Measurements from ENCODE around the gene CRCP. TPM values are rescaled to one million over a fixed set of nuclear protein-coding genes. Genes with fewer than 3 reads are reported as not detected.
A peak's percentile ranks its signal among the peaks of the same experiment; 100 is the strongest.

CRCP gene
- total RNA-seq, 1 donor from 2014 or later, result 37.2 TPM

GRCh38 chr7:66181329-66181728 lies 66.7 kb downstream of the CRCP start:
- no peak overlapping the region for H3K27ac Mint-ChIP-seq
- DNase-seq, result no peak
- H3K36me3 Mint-ChIP-seq (ENCODE audit: low read depth), result no peaks in the 10 kb centered on the region
- H3K9me3 Mint-ChIP-seq, result peaks cover 6% of the 10 kb centered on the region
- no peak overlapping the region for H3K4me3 Mint-ChIP-seq
- H3K4me1 Mint-ChIP-seq, result no peaks in the 10 kb centered on the region
- no peaks in the 10 kb centered on the region for H3K27me3 Mint-ChIP-seq
- intact Hi-C loops (cut with micrococcal nuclease), result no loop called here

GRCh38 chr7:66181845-66182244 lies 67.2 kb downstream of the CRCP start:
- Mint-ChIP-seq H3K4me3 (no peak overlapping the region), H3K27ac (no peak overlapping the region), H3K4me1 (no peaks in the 10 kb centered on the region), H3K36me3 (ENCODE audit: low read depth) (no peaks in the 10 kb centered on the region), H3K27me3 (no peaks in the 10 kb centered on the region), H3K9me3 (peaks cover 6% of the 10 kb centered on the region)
- intact Hi-C loops (cut with micrococcal nuclease), result no loop called here
- no peak for DNase-seq

GRCh38 chr7:66182920-66183319 lies 68.3 kb downstream of the CRCP start:
- Mint-ChIP-seq H3K4me3 (no peak overlapping the region), H3K27ac (no peak overlapping the region), H3K4me1 (no peaks in the 10 kb centered on the region)

GRCh38 chr7:66183700-66184099 lies 69.1 kb downstream of the CRCP start:
- Mint-ChIP-seq H3K27ac (no peak overlapping the region), H3K36me3 (ENCODE audit: low read depth) (no peaks in the 10 kb centered on the region), H3K27me3 (no peaks in the 10 kb centered on the region), H3K4me1 (no peaks in the 10 kb centered on the region), H3K9me3 (peaks cover 6% of the 10 kb centered on the region), H3K4me3 (no peak overlapping the region)
- intact Hi-C loops (cut with micrococcal nuclease), result no loop called here
- DNase-seq, result no peak

More at GRCh38 chr7:66182920-66183319, 68.3 kb downstream of the CRCP start:
- peaks cover 6% of the 10 kb centered on the region for H3K9me3 Mint-ChIP-seq
- H3K36me3 Mint-ChIP-seq (ENCODE audit: low read depth), result no peaks in the 10 kb centered on the region
- no peaks in the 10 kb centered on the region for H3K27me3 Mint-ChIP-seq
- no peak for DNase-seq
- intact Hi-C loops (cut with micrococcal nuclease), result no loop called here

- no peaks in the 10 kb centered on the region for H3K4me1 Mint-ChIP-seq
- no peak overlapping the region for H3K4me3 Mint-ChIP-seq
- peaks cover 6% of the 10 kb centered on the region for H3K9me3 Mint-ChIP-seq
- intact Hi-C loops (cut with micrococcal nuclease), result no loop called here
- no peak for DNase-seq
- H3K27ac Mint-ChIP-seq, result no peak overlapping the region
- H3K36me3 Mint-ChIP-seq (ENCODE audit: low read depth), result no peaks in the 10 kb centered on the region
- no peaks in the 10 kb centered on the region for H3K27me3 Mint-ChIP-seq
Observed at GRCh38 chr7:66185680-66186187, 71.1 kb downstream of the CRCP start.

- Mint-ChIP-seq H3K4me1 (no peaks in the 10 kb centered on the region), H3K27me3 (no peaks in the 10 kb centered on the region), H3K4me3 (no peak overlapping the region), H3K9me3 (peaks cover 6% of the 10 kb centered on the region), H3K27ac (no peak overlapping the region), H3K36me3 (ENCODE audit: low read depth) (no peaks in the 10 kb centered on the region)
- intact Hi-C loops (cut with micrococcal nuclease), result no loop called here
- no peak for DNase-seq
Observed at GRCh38 chr7:66186991-66187390, 72.3 kb downstream of the CRCP start.

GRCh38 chr7:66187905-66188304 lies 73.3 kb downstream of the CRCP start:
- Mint-ChIP-seq H3K27ac (no peak overlapping the region), H3K4me3 (no peak overlapping the region), H3K4me1 (no peaks in the 10 kb centered on the region), H3K27me3 (no peaks in the 10 kb centered on the region), H3K36me3 (ENCODE audit: low read depth) (no peaks in the 10 kb centered on the region), H3K9me3 (peaks cover 6% of the 10 kb centered on the region)
- intact Hi-C loops (cut with micrococcal nuclease), result no loop called here
- DNase-seq, result no peak

GRCh38 chr7:66188645-66189044 lies 74.0 kb downstream of the CRCP start:
- no peak for DNase-seq
- Mint-ChIP-seq H3K4me3 (no peak overlapping the region), H3K9me3 (peaks cover 5% of the 10 kb centered on the region), H3K27ac (no peak overlapping the region), H3K27me3 (no peaks in the 10 kb centered on the region), H3K4me1 (no peaks in the 10 kb centered on the region), H3K36me3 (ENCODE audit: low read depth) (no peaks in the 10 kb centered on the region)
- intact Hi-C loops (cut with micrococcal nuclease), result no loop called here

- H3K27me3 Mint-ChIP-seq, result no peaks in the 10 kb centered on the region
- no peaks in the 10 kb centered on the region for H3K36me3 Mint-ChIP-seq (ENCODE audit: low read depth)
- H3K27ac Mint-ChIP-seq, result no peak overlapping the region
- intact Hi-C loops (cut with micrococcal nuclease), result no loop called here
- DNase-seq, result no peak
- no peaks in the 10 kb centered on the region for H3K4me1 Mint-ChIP-seq
- peaks cover 3% of the 10 kb centered on the region for H3K9me3 Mint-ChIP-seq
- no peak overlapping the region for H3K4me3 Mint-ChIP-seq
Observed at GRCh38 chr7:66189695-66190503, 75.3 kb downstream of the CRCP start.

GRCh38 chr7:66190504-66190857 lies 75.8 kb downstream of the CRCP start:
- Mint-ChIP-seq H3K27me3 (no peaks in the 10 kb centered on the region), H3K4me1 (no peaks in the 10 kb centered on the region), H3K36me3 (ENCODE audit: low read depth) (no peaks in the 10 kb centered on the region)

GRCh38 chr7:66193146-66193725 lies 78.6 kb downstream of the CRCP start:
- no peaks in the 10 kb centered on the region for H3K4me1 Mint-ChIP-seq
- H3K36me3 Mint-ChIP-seq (ENCODE audit: low read depth), result no peaks in the 10 kb centered on the region
- H3K27me3 Mint-ChIP-seq, result no peaks in the 10 kb centered on the region
- no peak overlapping the region for H3K4me3 Mint-ChIP-seq
- intact Hi-C loops (cut with micrococcal nuclease), result no loop called here
- H3K27ac Mint-ChIP-seq, result no peak overlapping the region
- DNase-seq, result no peak
- H3K9me3 Mint-ChIP-seq, result no peaks in the 10 kb centered on the region

More at GRCh38 chr7:66190504-66190857, 75.8 kb downstream of the CRCP start:
- no peak overlapping the region for H3K4me3 Mint-ChIP-seq
- peaks cover 3% of the 10 kb centered on the region for H3K9me3 Mint-ChIP-seq
- H3K27ac Mint-ChIP-seq, result no peak overlapping the region
- intact Hi-C loops (cut with micrococcal nuclease), result no loop called here
- no peak for DNase-seq

GRCh38 chr7:66198469-66198868 lies 83.8 kb downstream of the CRCP start:
- Mint-ChIP-seq H3K4me3 (no peak overlapping the region), H3K9me3 (no peaks in the 10 kb centered on the region), H3K4me1 (peaks cover 8% of the 10 kb centered on the region), H3K27me3 (peaks cover 10% of the 10 kb centered on the region), H3K27ac (no peak overlapping the region), H3K36me3 (ENCODE audit: low read depth) (no peaks in the 10 kb centered on the region)
- intact Hi-C loops (cut with micrococcal nuclease), result no loop called here
- no peak for DNase-seq

- intact Hi-C loops (cut with micrococcal nuclease), result no loop called here
- DNase-seq, result no peak
- Mint-ChIP-seq H3K4me3 (no peak overlapping the region), H3K36me3 (ENCODE audit: low read depth) (no peaks in the 10 kb centered on the region), H3K27me3 (peaks cover 12% of the 10 kb centered on the region), H3K4me1 (peaks cover 8% of the 10 kb centered on the region), H3K9me3 (no peaks in the 10 kb centered on the region), H3K27ac (no peak overlapping the region)
Observed at GRCh38 chr7:66198956-66199355, 84.3 kb downstream of the CRCP start.

GRCh38 chr7:66202441-66202840 lies 87.8 kb downstream of the CRCP start:
- intact Hi-C loops (cut with micrococcal nuclease), result loop anchor here (10.0 kb wide), 1 partner anchor 88 kb away; the partner anchor contains the start of gene CRCP

More at GRCh38 chr7:66202441-66202840, 87.8 kb downstream of the CRCP start:
- H3K4me1 Mint-ChIP-seq, result peaks cover 22% of the 10 kb centered on the region
- no peak overlapping the region for H3K27ac Mint-ChIP-seq
- peaks cover 2% of the 10 kb centered on the region for H3K36me3 Mint-ChIP-seq (ENCODE audit: low read depth)
- no peaks in the 10 kb centered on the region for H3K9me3 Mint-ChIP-seq
- peaks cover 32% of the 10 kb centered on the region for H3K27me3 Mint-ChIP-seq
- peak; percentile 58 for DNase-seq
- no peak overlapping the region for H3K4me3 Mint-ChIP-seq

Measured in activated CD4-positive, alpha-beta T cell treated with anti-CD3 and anti-CD28 coated beads, Interleukin-2, amount 10 ng/mL, durations not matched to agents 24 days and 14 days (primary cell).